Measurements from ENCODE around the gene MAP3K8.
"Not testable (repeated sequence)": the region's sequence is repeated elsewhere in the genome, so short reads cannot be mapped to it uniquely, and the experiment has no call there.

Gene MAP3K8

DNA sequence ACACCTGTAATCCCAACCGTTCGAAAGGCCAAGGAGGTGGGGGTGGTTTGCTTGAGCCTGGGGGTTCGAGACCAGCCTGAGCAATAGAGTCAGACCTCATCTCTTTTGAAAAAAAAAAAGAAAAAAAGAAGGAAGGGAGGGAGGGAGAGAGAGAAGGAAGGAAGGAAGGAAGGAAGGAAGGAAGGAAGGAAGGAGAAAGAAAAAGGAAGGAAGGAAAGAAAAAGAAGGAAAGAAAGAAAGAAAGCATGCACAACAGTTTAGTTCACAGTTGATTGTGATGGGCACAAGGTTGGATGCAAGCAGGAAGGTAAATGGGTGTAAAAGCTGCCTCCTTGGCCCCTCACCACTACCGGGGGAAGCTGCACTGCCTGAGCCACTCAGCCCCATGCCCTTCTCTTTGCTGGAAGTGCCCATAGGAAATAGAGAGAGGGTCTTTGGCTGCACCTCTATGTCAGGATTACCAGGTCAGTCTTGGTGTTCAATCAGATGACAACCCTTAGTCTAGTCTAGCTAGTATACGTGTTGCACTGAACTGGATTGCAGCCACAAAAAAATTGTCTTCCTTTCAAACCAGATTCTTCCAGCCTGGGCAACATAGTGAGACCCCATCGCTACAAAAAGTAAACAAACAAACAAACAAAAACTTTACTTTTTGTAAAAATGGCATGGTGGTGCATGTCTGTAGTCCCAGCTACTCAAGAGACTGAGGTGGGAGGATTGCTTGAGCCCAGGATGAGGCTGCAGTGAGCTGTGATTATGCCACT, 20.0 kb downstream of the MAP3K8 start:
- DNase-seq: no peak

- DNase-seq: peak; percentile 93
Measured at GRCh38 chr10:30454744-30455510, 20.9 kb downstream of the MAP3K8 start.

GRCh38 chr10:30455816-30456215, 21.8 kb downstream of the MAP3K8 start:
- DNase-seq: no peak

DNA sequence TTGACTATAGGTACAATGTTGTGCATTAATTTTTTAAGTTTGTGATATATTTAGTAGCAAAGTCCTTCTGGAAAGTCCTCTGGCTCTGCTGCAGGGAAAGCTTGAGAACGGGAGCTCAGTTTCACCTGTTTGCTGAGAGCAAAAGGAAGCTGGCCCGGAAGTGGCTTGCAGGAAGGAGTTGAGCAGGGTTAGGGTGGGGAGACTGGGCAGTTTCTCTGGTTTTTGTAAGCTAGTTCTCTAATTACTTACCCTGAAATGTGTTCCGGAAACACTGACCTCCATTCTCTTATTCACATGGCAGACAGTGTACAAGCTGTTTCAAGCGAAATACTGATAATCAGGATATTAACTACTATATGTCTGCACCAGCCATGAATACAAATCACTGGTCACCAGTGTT, 22.3 kb downstream of the MAP3K8 start:
- no peak for DNase-seq

DNA sequence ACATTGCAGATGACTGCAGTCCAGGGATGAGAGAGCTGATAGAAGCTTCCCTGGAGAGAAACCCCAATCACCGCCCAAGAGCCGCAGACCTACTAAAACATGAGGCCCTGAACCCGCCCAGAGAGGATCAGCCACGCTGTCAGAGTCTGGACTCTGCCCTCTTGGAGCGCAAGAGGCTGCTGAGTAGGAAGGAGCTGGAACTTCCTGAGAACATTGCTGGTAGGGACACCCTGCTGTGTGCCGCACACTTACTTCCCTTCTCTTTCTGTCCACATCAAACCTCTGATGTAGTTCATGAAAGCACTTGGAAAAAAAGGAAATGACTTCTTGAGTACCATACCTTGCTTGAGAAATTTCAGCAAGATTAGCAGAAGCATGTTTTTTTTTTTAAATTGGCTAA, 25.3 kb downstream of the MAP3K8 start:
- DNase-seq: no peak

DNA sequence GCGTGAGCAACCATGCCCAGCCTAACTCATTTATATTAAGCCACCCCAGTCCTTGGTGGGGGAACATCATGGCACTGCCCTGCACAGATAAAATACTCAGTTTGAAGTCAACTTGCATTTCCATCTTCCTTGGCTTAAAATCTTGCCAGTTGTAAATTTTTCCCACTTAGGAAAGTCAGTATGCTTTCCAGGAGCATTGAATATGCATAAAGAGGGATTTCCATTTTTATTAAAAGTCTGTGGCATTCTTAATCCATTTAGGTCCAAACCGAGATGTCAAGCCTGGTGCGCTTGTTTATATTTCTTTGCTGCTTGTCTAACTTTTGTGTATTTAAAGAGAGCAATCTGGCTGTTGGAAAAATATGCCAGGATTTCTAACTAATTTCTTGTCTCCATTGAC, 26.1 kb downstream of the MAP3K8 start:
- DNase-seq: no peak

- DNase-seq: no peak
Measured at GRCh38 chr10:30462513-30462912, 28.5 kb downstream of the MAP3K8 start.

DNA sequence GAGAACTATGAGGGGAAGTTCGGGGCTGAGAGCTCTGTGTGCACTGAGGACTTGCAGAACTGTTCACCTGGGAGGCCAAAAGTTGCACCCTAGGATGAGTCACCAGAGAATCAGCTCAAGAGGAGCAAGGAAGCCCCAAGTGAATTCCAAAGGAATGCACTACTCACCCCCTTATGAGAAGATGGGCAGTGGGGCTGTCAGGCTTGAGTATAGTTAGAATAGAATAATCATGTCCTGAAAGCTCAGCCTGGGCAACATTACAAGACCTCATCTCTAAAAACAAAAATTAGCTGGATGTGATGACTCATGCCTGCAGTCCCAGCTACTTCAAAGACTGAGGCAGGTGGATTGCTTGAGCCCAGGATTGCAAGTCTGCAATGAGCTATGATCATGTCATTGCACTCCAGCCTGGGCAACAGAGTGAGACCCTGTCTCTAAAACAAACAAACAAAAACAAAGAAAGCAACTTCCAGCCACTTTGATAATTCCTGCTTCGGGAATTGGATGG, 30.0 kb downstream of the MAP3K8 start:
- DNase-seq: peak; percentile 25

DNA sequence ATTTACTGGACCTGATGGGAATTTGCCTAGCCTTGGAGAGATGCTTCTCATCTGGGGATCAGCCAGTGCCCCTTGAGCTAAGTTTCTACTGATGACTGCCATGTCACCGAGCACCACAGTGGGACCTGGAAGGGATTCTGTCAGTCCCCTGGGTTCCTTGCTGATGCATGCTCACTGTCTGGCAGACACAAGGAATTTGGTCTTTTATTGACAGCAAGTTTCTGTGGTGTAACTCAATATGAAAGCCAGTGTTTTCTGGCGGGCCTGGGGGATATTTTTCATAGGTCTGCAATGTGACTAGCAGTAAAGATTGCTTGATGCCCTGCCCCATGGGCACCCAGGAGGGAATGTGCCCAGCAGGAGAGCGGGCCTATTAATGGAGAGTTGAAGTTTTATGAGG, 30.7 kb downstream of the MAP3K8 start:
- no peak for DNase-seq

DNA sequence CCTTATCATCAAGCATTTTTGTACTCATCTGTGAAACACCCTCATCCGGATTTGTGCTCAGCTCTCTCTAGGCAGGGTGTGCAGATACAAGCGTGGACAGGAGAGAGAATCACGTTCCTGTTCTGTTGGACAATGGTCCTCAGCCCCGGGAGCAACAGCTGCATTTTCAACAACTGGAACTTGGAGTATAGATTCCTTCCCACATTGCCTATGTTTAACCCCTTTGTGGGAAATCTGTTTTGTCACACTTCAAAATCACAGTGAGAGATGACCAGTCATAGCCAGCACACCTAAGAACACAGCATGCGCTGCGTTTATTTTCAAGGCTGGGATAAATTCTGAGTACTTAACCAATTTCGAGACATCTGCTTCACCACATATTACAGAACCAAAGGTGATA, 32.5 kb downstream of the MAP3K8 start:
- DNase-seq: no peak

- no peak for DNase-seq
Measured at GRCh38 chr10:30467651-30468338, 33.8 kb downstream of the MAP3K8 start.

- no peak for DNase-seq
Measured at GRCh38 chr10:30472414-30473155, 38.6 kb downstream of the MAP3K8 start.

DNA sequence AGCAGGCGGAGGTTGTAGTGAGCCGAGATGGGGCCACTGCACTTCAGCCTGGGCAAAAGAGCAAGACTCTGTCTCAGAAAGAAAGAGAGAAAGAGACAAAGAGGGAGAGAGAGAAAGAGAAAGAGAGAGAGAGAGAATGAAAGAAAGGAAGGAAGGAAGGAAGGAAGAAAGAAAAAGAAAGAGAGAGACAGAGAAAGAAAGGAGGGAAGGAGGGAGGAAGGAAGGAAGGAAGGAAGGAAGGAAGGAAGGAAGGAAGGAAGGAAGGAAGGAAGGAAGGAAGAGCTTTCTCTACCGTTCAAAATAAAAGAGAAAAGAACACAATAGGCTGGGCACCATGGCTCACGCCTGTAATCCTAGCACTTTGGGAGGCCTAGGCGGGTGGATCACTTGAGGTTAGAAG, 41.5 kb downstream of the MAP3K8 start:
- not testable (repeated sequence) for DNase-seq

GRCh38 chr10:30476511-30477155, 42.6 kb downstream of the MAP3K8 start:
- DNase-seq: no peak

- DNase-seq: not testable (repeated sequence)
Measured at GRCh38 chr10:30479513-30479912, 45.5 kb downstream of the MAP3K8 start.

GRCh38 chr10:30481603-30482002, 47.6 kb downstream of the MAP3K8 start:
- no peak for DNase-seq

GRCh38 chr10:30488316-30488715, 54.3 kb downstream of the MAP3K8 start:
- DNase-seq: no peak

DNA sequence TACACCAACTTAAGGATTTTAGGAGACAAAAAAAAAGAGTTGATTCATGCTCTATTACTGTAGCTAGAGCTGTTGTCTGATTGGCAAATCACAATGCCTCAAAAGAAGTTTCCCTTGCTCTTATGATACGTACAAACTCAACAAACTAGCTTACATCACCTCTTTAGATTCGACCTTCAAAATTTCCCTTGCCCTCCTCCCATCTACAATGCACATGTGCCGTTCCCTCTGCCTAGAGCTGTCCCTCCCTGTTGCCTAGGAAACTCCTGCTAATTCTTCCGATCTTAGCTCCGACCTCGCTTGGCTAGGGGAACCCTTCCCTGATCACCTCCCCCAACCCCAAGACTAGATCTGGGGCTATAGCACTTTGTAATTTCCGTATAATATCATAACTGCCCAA, 55.4 kb downstream of the MAP3K8 start:
- DNase-seq: no peak

DNA sequence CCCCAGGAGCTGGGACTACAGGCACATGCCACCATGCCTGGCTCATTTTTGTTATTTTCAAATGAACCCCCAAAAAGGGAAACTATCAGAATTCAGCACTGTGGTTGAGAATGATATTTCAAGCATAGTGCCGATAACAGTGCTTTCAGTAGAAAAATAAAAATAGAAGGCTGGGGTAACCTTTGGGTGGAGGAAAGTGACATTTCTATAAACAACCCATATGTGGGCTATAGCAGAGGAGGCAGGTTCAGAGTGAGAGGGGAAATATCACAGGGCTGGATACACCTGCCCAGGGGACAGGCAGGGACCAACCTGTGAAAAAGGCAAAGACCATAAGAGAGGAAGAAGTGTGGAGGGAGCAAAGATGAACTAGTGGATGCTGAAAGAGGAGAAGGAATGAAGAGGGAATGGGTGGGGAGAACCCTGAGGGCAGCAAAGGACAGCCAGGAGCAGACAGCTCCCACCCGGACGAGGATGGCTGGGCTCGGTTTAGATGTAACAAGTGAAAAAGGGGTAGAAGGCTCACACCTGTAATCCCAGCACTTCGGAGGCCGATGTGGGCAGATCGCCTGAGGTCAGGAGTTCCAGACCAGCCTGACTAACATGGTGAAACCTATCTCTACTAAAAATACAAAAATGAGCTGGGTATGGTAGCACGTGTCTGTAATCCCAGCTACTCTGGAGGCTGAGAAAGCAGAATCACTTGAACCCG, 56.5 kb downstream of the MAP3K8 start:
- DNase-seq: no peak

- DNase-seq: peak; percentile 83
Measured at GRCh38 chr10:30491204-30491915, 57.4 kb downstream of the MAP3K8 start.

Measured in HCEC 1CT (cell line).